GM12864 (cell line): Measurements from ENCODE around the gene HS6ST3.

Experiments used
- DNase-seq: peaks from one replicate; pipeline ENCODE4 v3.0.0-alpha.2; 2011; ENCODE audit warnings: low read depth
- H3K4me3 ChIP-seq: 2 replicates; pipeline ENCODE4 v1.5.1; 2011; ENCODE audit warnings: mild to moderate bottlenecking, low read depth, low read length, control low read depth
- CTCF ChIP-seq: IDR thresholded peaks from 2 replicates; pipeline ENCODE4 v1.5.1; 2011; ENCODE audit warnings: low read depth, mild to moderate bottlenecking, moderate library complexity, low read length, control low read depth, inconsistent platforms; ENCODE audit errors: missing control alignments

Gene HS6ST3

DNA sequence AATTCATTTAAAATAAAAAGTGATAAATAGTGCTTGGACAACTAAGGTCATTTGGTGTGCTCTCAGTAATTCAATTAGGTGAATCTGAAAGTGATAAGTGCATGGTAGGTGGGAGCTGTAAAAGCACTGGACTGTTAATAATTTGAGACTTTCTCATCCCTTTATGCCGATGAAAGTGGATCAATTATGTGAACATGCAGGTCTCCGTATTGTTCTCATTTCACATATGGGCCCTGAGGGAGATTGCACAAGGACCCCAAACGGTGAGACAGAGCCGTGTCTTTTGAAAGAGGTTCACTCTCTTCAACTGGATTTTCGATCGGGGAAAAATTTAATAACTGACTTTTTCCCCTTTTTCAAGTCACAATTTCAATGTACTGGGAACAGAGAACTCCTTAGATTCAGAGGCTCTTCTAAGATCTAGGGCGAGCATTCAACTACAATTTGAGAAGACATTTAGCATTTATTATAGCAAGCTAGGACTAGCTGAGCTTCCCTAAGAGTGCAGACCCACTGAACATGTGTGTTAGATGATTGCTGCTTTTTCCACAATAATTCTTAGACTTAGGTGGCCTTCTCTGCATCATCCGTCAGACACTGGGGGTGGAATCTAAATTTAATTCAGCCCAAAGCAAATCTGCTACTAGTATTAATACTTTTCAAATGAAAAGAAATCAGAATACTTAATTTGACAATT, 556.8 kb downstream of the HS6ST3 start:
- no peak for DNase-seq
- H3K4me3 ChIP-seq: no peak overlapping the region
- TF ChIP-seq CTCF: no peak

DNA sequence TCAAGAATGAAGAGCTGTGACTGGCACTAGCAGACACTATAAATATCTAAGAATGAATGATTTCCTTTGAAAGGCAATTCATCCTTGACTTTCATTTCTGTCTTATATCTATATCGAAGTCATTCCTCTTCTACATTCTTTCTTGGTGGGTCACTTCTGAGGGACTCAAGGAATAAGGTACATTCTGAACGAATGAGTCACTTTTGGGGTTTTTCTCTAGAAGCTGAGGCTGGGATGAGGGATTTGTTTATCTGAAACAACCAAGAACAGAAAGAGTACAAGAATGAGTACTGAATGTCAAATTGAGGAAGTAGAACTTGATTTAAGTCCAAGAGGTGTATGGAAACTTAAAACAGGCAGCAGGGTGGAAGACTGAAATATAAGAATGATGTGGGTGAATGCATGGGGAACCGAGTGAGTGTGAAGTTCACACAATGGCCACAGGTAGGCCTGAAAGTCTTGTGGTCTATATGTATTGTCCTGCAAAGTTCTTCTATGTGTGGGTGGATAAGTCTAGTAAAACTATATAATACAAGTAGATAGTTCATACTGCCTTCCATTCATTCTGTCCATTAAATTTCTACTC, 560.5 kb downstream of the HS6ST3 start:
- H3K4me3 ChIP-seq: no peak overlapping the region
- TF ChIP-seq CTCF: peak; percentile 13
- DNase-seq: peak; percentile 3

GRCh38 chr13:96651598-96651997, 561.7 kb downstream of the HS6ST3 start:
- TF ChIP-seq CTCF: no peak
- DNase-seq: no peak
- no peak overlapping the region for H3K4me3 ChIP-seq

GRCh38 chr13:96652506-96652905, 562.6 kb downstream of the HS6ST3 start:
- DNase-seq: no peak
- no peak for TF ChIP-seq CTCF
- H3K4me3 ChIP-seq: no peak overlapping the region

DNA sequence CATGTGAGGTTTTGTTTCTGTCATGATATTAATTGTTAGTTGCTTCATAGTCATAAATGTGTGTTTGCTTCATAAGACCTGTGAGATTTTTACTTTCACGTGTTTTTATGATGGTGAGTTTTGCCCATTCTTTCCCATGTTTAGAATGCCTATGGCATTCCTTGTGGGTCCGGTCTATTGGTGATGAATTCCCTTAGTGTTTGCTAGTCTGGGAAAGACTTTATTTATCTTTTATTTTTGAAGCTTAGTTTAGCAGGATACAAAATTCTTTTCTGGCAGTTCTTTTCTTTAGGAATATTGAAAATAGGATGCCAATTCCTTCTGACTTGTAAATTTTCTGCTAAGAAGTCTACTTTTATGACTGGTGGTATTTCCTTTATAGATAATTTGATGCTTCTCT, 571.7 kb downstream of the HS6ST3 start:
- H3K4me3 ChIP-seq: no peak overlapping the region
- DNase-seq: no peak
- no peak for TF ChIP-seq CTCF

GRCh38 chr13:96662036-96662435, 572.1 kb downstream of the HS6ST3 start:
- no peak for TF ChIP-seq CTCF
- no peak overlapping the region for H3K4me3 ChIP-seq
- DNase-seq: no peak

GRCh38 chr13:96667294-96668018, 577.5 kb downstream of the HS6ST3 start:
- H3K4me3 ChIP-seq: no peak overlapping the region
- no peak for DNase-seq
- TF ChIP-seq CTCF: no peak
